Erythroblast (primary cell): ENCODE measurements around the gene MS4A14.

ENCODE experiments used
- GATA1 ChIP-seq: IDR thresholded peaks from 2 replicates; pipeline ENCODE4 v1.6.1; 2011; ENCODE audit warnings: low read depth, mild to moderate bottlenecking, control low read depth, low read length, moderate library complexity
- POLR2A ChIP-seq: IDR thresholded peaks from 2 replicates; pipeline ENCODE4 v1.6.1; 2011; ENCODE audit warnings: mild to moderate bottlenecking, low read length

GRCh38 chr11:60376601-60377000 lies 19.7 kb upstream of the MS4A14 start:
- TF ChIP-seq POLR2A (no peak), GATA1 (no peak)
